Thoracic aorta (tissue), 2 donors: ENCODE results near the gene PRMT2. TPM values are rescaled to one million over a fixed set of nuclear protein-coding genes. Genes with fewer than 3 reads are reported as not detected.

Experiments used
- ATAC-seq: fragments of 150-250 bp; one replicate; pipeline ENCODE4 v1.8.0; 2017; ENCODE audit warnings: low read depth; ENCODE audit not compliant: insufficient number of reproducible peaks, low FRiP score
- DNase-seq: peaks from one replicate; pipeline ENCODE4 v3.0.0-alpha.2; 2020; ENCODE audit warnings: low spot score
- H3K27ac ChIP-seq, 2 donors: fragments of 200-600 bp; sonication (generic); 1 replicate in 1 of 2; 2 replicates in 1 of 2; pipeline ENCODE4 v1.5.1; 2016; ENCODE audit warnings: mild to moderate bottlenecking in 2 of 2, moderate library complexity in 2 of 2
- H3K27me3 ChIP-seq: fragments of 200-600 bp; sonication (generic); replicated peaks from 2 replicates; pipeline ENCODE4 v1.6.0; 2016; ENCODE audit warnings: mild to moderate bottlenecking; ENCODE audit not compliant: insufficient read depth
- H3K36me3 ChIP-seq: fragments of 200-600 bp; sonication (generic); one replicate; pipeline ENCODE4 v1.5.1; 2016
- H3K4me1 ChIP-seq, 2 donors: fragments of 200-600 bp; sonication (generic); 1 replicate in 1 of 2; 2 replicates in 1 of 2; pipeline versions ENCODE4 v1.5.1 to v1.6.0; 2016; ENCODE audit warnings: low read depth in 2 of 2, mild to moderate bottlenecking in 1 of 2; ENCODE audit not compliant: control insufficient read depth in 1 of 2
- H3K4me3 ChIP-seq: fragments of 200-600 bp; sonication (generic); 2 replicates; pipeline ENCODE4 v1.5.1; 2016; ENCODE audit warnings: mild to moderate bottlenecking
- H3K9me3 ChIP-seq: fragments of 200-600 bp; sonication (generic); 2 replicates; pipeline ENCODE4 v1.5.1; 2016
- CTCF ChIP-seq: fragments of 200-600 bp; sonication (generic); IDR thresholded peaks from one replicate; pipeline ENCODE4 v1.5.1; 2019; ENCODE audit warnings: antibody characterized with exemption
- total RNA-seq, 2 donors: library from RNA; depleted of rRNA; stranded (reverse); fragments of >200 nt; gene quantifications; one replicate each; pipeline versions ENCODE4 v1.1.0 to v1.2.3, GENCODE V29; 2016

Gene PRMT2
- total RNA-seq, 2 donors from 2014 or later, result 125 to 126 TPM

- no peak for DNase-seq
- peak; percentile 69 for TF ChIP-seq CTCF
- H3K36me3 ChIP-seq, result peaks cover 35% of the 10 kb centered on the region
Measured at GRCh38 chr21:46661211-46661625, 25.7 kb downstream of the PRMT2 start.

GRCh38 chr21:46661642-46662366 lies 26.3 kb downstream of the PRMT2 start:
- Histone ChIP-seq H3K9me3 (no peaks in the 10 kb centered on the region), H3K36me3 (peaks cover 33% of the 10 kb centered on the region), H3K27me3 (no peaks in the 10 kb centered on the region), H3K27ac (peak overlapping the region in 1 of 2 donors; percentile 69), H3K4me1 (peaks cover under 1 to 3% of the 10 kb centered on the region in 2 donors), H3K4me3 (peak overlapping the region; percentile 70)
- ATAC-seq, result no peak
- TF ChIP-seq CTCF, result no peak
- DNase-seq, result no peak

More at GRCh38 chr21:46661211-46661625, 25.7 kb downstream of the PRMT2 start:
- peak; percentile 74 for ATAC-seq
- Histone ChIP-seq H3K27me3 (no peaks in the 10 kb centered on the region), H3K9me3 (no peaks in the 10 kb centered on the region), H3K4me1 (no peaks in the 10 kb centered on the region), H3K27ac (peak overlapping the region in 1 of 2 donors; percentile 69), H3K4me3 (peak overlapping the region; percentile 70)

- no peak for TF ChIP-seq CTCF
- peaks cover 5 to 8% of the 10 kb centered on the region in 2 donors for H3K4me1 ChIP-seq
- no peaks in the 10 kb centered on the region for H3K27me3 ChIP-seq
- ATAC-seq, result no peak
- H3K4me3 ChIP-seq, result peak overlapping the region; percentile 12
- H3K27ac ChIP-seq, result no peak overlapping the region
- H3K36me3 ChIP-seq, result peaks cover 30% of the 10 kb centered on the region
- no peaks in the 10 kb centered on the region for H3K9me3 ChIP-seq
- DNase-seq, result no peak
Measured at GRCh38 chr21:46662367-46662654, 26.8 kb downstream of the PRMT2 start.

GRCh38 chr21:46662765-46663500 lies 27.5 kb downstream of the PRMT2 start:
- Histone ChIP-seq H3K27ac (no peak overlapping the region), H3K36me3 (peaks cover 30% of the 10 kb centered on the region), H3K4me1 (peaks cover 10 to 13% of the 10 kb centered on the region in 2 donors), H3K4me3 (no peak overlapping the region), H3K9me3 (no peaks in the 10 kb centered on the region), H3K27me3 (no peaks in the 10 kb centered on the region)
- ATAC-seq (no peak), DNase-seq (no peak)
- no peak for TF ChIP-seq CTCF

- DNase-seq (no peak), ATAC-seq (no peak)
- Histone ChIP-seq H3K27me3 (no peaks in the 10 kb centered on the region), H3K36me3 (peaks cover 25% of the 10 kb centered on the region), H3K27ac (no peak overlapping the region), H3K9me3 (no peaks in the 10 kb centered on the region), H3K4me1 (peaks cover 13 to 15% of the 10 kb centered on the region in 2 donors), H3K4me3 (no peak overlapping the region)
- TF ChIP-seq CTCF, result no peak
Measured at GRCh38 chr21:46663754-46664153, 28.3 kb downstream of the PRMT2 start.
